Head of caudate nucleus (tissue), 42 donors: ENCODE results near the gene DYNLT2B.
"Not testable (repeated sequence)": the region's sequence is repeated elsewhere in the genome, so short reads cannot be mapped to it uniquely, and the experiment has no call there.

Source experiments
- DNase-seq, 42 donors: peaks; one replicate each; pipeline versions ENCODE4 v3.0.0 to v3.0.0-alpha.2; 2020 to 2021; ENCODE audit warnings: mixed read lengths in 7 of 42
- intact Hi-C: fragments of 100-400 bp; cut with DNase I; formaldehyde crosslinking; loops from one replicate; pipeline ENCODE4 v1.15.0; 2022

DYNLT2B gene

GRCh38 chr3:196317687-196318467 is at the start of gene DYNLT2B:
Gene DYNLT2B, minus strand, starts transcription at chr3:196318240. Its CDS starts 88 bp downstream, at chr3:196318152.
- DNase-seq, result peak; percentile 65 to 95 (median 89)
- intact Hi-C loops, result loop anchor here (5.0 kb wide), 1 partner anchor 184 kb away; the partner anchor contains the start of gene RNF168

- intact Hi-C loops, result no loop called here
- no peak for DNase-seq
These were observed 47.7 kb upstream of the DYNLT2B start for GRCh38 chr3:196365736-196366135.

- no peak for DNase-seq
- intact Hi-C loops, result no loop called here
These were observed 42.5 kb upstream of the DYNLT2B start for GRCh38 chr3:196360586-196360985.

- DNase-seq, intact Hi-C loops: not testable (repeated sequence)
These were observed 40.5 kb upstream of the DYNLT2B start for GRCh38 chr3:196358540-196358939.

GRCh38 chr3:196357905-196358304 is 39.9 kb upstream of the DYNLT2B start:
- intact Hi-C loops, result no loop called here
- DNase-seq, result no peak

- intact Hi-C loops, result no loop called here
- DNase-seq, result no peak
These were observed 38.5 kb upstream of the DYNLT2B start for GRCh38 chr3:196356556-196356955.

GRCh38 chr3:196355668-196356067 is 37.6 kb upstream of the DYNLT2B start:
- intact Hi-C loops, result no loop called here
- no peak for DNase-seq

GRCh38 chr3:196354132-196354531 is 36.1 kb upstream of the DYNLT2B start:
- intact Hi-C loops, result no loop called here
- no peak for DNase-seq

GRCh38 chr3:196351541-196351940 is 33.5 kb upstream of the DYNLT2B start:
- intact Hi-C loops, result no loop called here
- DNase-seq, result no peak

GRCh38 chr3:196350067-196350466 is 32.0 kb upstream of the DYNLT2B start:
- no peak for DNase-seq
- intact Hi-C loops, result no loop called here

GRCh38 chr3:196348698-196349097 is 30.7 kb upstream of the DYNLT2B start:
- intact Hi-C loops, result no loop called here
- DNase-seq, result no peak

GRCh38 chr3:196344663-196345062 is 26.6 kb upstream of the DYNLT2B start:
- no peak for DNase-seq
- intact Hi-C loops, result no loop called here

GRCh38 chr3:196343917-196344316 is 25.9 kb upstream of the DYNLT2B start:
- DNase-seq, intact Hi-C loops: not testable (repeated sequence)

GRCh38 chr3:196341137-196341536 is 23.1 kb upstream of the DYNLT2B start:
- intact Hi-C loops, result no loop called here
- no peak for DNase-seq

- intact Hi-C loops, result no loop called here
- no peak for DNase-seq
These were observed 22.4 kb upstream of the DYNLT2B start for GRCh38 chr3:196340466-196340865.

- DNase-seq, result no peak
- intact Hi-C loops, result no loop called here
These were observed 21.6 kb upstream of the DYNLT2B start for GRCh38 chr3:196339493-196340254.

- intact Hi-C loops, result no loop called here
- no peak for DNase-seq
These were observed 21.0 kb upstream of the DYNLT2B start for GRCh38 chr3:196339044-196339443.

- no peak for DNase-seq
- intact Hi-C loops, result no loop called here
These were observed 18.5 kb upstream of the DYNLT2B start for GRCh38 chr3:196336319-196337145.

GRCh38 chr3:196335503-196335948 is 17.5 kb upstream of the DYNLT2B start:
- DNase-seq, result no peak
- intact Hi-C loops, result no loop called here

GRCh38 chr3:196334982-196335381 is 16.9 kb upstream of the DYNLT2B start:
- DNase-seq, result no peak
- intact Hi-C loops, result no loop called here
